SJSA1 (cell line): ENCODE measurements around the gene MIPOL1. TPM values are rescaled to one million over a fixed set of nuclear protein-coding genes. Genes with fewer than 3 reads are reported as not detected.
A peak's percentile ranks its signal among the peaks of the same experiment; 100 is the strongest.

ENCODE experiments used
- DNase-seq, 2 experiments: peaks; one replicate each; pipeline ENCODE4 v3.0.0-alpha.2; 2015 to 2020; ENCODE audit warnings: low spot score in 2 of 2, low read depth in 1 of 2
- H3K27ac ChIP-seq: fragments of 250-450 bp; sonication (Bioruptor Pico); 2 replicates; pipeline ENCODE4 v1.5.1; 2020; ENCODE audit warnings: mild to moderate bottlenecking, moderate library complexity
- H3K27me3 ChIP-seq: fragments of 250-450 bp; sonication (Bioruptor Pico); replicated peaks from 2 replicates; pipeline ENCODE4 v1.5.1; 2020; ENCODE audit warnings: mild to moderate bottlenecking, moderate library complexity
- H3K36me3 ChIP-seq: fragments of 250-450 bp; sonication (Bioruptor Pico); 2 replicates; pipeline ENCODE4 v1.5.1; 2020; ENCODE audit warnings: mild to moderate bottlenecking
- H3K4me1 ChIP-seq: fragments of 250-450 bp; sonication (Bioruptor Pico); replicated peaks from 2 replicates; pipeline ENCODE4 v1.6.1; 2021; ENCODE audit warnings: mild to moderate bottlenecking
- H3K4me3 ChIP-seq: fragments of 250-450 bp; sonication (Bioruptor Pico); 2 replicates; pipeline ENCODE4 v1.5.1; 2020; ENCODE audit warnings: mild to moderate bottlenecking
- H3K9me3 ChIP-seq: fragments of 250-450 bp; sonication (Bioruptor Pico); replicated peaks from 2 replicates; pipeline ENCODE4 v1.5.1; 2020; ENCODE audit warnings: mild to moderate bottlenecking
- total RNA-seq: library from RNA; depleted of rRNA; stranded (reverse); fragments of >200 nt; shearing (Covaris generic); gene quantifications from 2 replicates; pipeline ENCODE4 v1.2.3, GENCODE V29; 2014

The MIPOL1 gene
- total RNA-seq, 1 experiment from 2014 or later = 9.7 TPM

DNA sequence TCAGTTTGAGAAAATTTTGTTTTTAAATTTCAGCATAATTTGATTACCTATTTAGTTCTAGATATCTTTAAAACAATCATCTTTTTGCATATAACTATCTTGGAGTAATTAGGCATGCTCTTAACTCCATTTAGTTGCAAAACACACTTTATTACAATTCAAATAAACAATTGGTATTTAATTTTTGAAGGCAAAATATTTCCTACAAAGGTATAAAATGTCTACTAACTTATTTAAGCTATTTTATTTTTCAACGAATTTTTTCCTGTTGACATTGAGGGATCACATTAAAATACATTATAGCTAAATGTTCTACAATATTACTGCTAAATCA, 389.0 kb downstream of the MIPOL1 start:
- Histone ChIP-seq H3K27ac (no peak overlapping the region), H3K36me3 (no peaks in the 10 kb centered on the region), H3K4me3 (no peak overlapping the region), H3K4me1 (peaks cover 10% of the 10 kb centered on the region; the same call in 1 of the 2 replicates), H3K27me3 (0 out of 2 replicates have a peak, but pooled peaks cover 2% of the 10 kb centered on the region), H3K9me3 (no peaks in the 10 kb centered on the region)
- no peak for DNase-seq

- peaks cover 10% of the 10 kb centered on the region; the same call in 1 of the 2 replicates for H3K4me1 ChIP-seq
- no peaks in the 10 kb centered on the region for H3K36me3 ChIP-seq
- H3K9me3 ChIP-seq = no peaks in the 10 kb centered on the region
- no peak for DNase-seq
- no peak overlapping the region for H3K27ac ChIP-seq
- no peak overlapping the region for H3K4me3 ChIP-seq
- H3K27me3 ChIP-seq = 0 out of 2 replicates have a peak, but pooled peaks cover 2% of the 10 kb centered on the region
Measured at GRCh38 chr14:37587131-37587803, 389.5 kb downstream of the MIPOL1 start.

- H3K27ac ChIP-seq = no peak overlapping the region
- no peaks in the 10 kb centered on the region for H3K36me3 ChIP-seq
- H3K9me3 ChIP-seq = no peaks in the 10 kb centered on the region
- no peak overlapping the region for H3K4me3 ChIP-seq
- H3K27me3 ChIP-seq = 0 out of 2 replicates have a peak, but pooled peaks cover 2% of the 10 kb centered on the region
- DNase-seq = no peak
- H3K4me1 ChIP-seq = peaks cover 5% of the 10 kb centered on the region; the same call in 1 of the 2 replicates
Measured at GRCh38 chr14:37587881-37588666, 390.3 kb downstream of the MIPOL1 start.

DNA sequence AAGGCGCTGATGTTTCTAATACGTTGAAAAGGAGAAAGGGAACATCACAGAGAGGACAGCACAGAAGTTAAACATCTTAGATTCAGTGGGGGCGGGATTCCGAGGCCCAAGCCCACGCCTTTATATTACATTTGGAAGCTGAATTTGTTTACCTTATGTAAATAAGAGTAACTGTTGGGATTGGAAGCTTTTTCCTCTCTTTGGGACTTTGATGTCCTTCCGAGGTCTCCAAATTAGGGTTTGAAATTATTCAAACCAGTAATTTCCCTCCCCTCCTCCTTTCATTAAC, 390.9 kb downstream of the MIPOL1 start:
- DNase-seq = no peak
- no peaks in the 10 kb centered on the region for H3K36me3 ChIP-seq
- no peaks in the 10 kb centered on the region; the same call in 1 of the 2 replicates for H3K4me1 ChIP-seq
- H3K4me3 ChIP-seq = no peak overlapping the region
- H3K9me3 ChIP-seq = no peaks in the 10 kb centered on the region
- 0 out of 2 replicates have a peak, but pooled peaks cover 2% of the 10 kb centered on the region for H3K27me3 ChIP-seq
- no peak overlapping the region for H3K27ac ChIP-seq

DNA sequence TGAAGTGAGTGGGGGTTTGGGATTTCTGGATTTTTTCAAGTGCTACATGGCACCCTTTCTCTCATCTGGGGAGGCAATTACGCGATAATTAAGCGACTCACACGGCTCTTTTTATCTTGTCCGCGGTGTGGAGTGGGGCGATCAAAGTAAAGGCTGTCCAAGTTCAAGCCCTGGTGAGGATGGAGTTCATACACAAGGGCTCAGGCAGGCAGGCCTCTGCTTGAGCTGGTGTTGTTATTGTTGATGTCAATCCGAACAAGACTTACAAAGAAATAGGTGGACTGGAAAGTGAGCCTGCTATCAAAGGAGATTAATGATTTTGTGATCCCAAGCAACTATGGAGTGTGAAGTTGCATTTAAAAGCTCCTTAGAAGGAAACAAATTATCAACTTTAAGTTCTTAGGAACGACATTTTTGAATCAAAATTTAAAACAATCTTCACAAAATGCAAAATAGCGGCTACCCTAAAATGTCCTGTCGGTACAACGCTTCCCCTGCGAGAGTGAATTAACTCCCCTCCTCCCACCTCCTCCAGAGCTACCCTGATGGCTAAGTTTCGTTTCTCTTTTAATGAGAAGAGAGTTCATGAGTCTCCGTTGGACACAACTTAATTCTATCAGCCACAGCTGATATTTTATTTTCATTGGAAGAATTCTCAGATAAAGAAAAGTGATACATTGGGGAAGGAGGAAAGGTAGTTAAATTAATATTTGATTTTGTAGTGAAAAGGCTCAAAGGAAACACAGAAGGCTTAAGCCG, 391.4 kb downstream of the MIPOL1 start:
- no peak for DNase-seq
- Histone ChIP-seq H3K27me3 (0 out of 2 replicates have a peak, but pooled peaks cover 2% of the 10 kb centered on the region), H3K9me3 (no peaks in the 10 kb centered on the region), H3K4me1 (no peaks in the 10 kb centered on the region), H3K4me3 (no peak overlapping the region), H3K36me3 (no peaks in the 10 kb centered on the region), H3K27ac (no peak overlapping the region)

- Histone ChIP-seq H3K4me3 (no peak overlapping the region), H3K4me1 (peaks cover 3% of the 10 kb centered on the region; the same call in 1 of the 2 replicates), H3K27me3 (0 out of 2 replicates have a peak, but pooled peaks cover 2% of the 10 kb centered on the region), H3K27ac (no peak overlapping the region), H3K9me3 (no peaks in the 10 kb centered on the region), H3K36me3 (no peaks in the 10 kb centered on the region)
- no peak for DNase-seq
Measured at GRCh38 chr14:37589715-37590427, 392.1 kb downstream of the MIPOL1 start.

- peaks cover 3% of the 10 kb centered on the region; the same call in 1 of the 2 replicates for H3K4me1 ChIP-seq
- no peaks in the 10 kb centered on the region for H3K9me3 ChIP-seq
- 0 out of 2 replicates have a peak, but pooled peaks cover 2% of the 10 kb centered on the region for H3K27me3 ChIP-seq
- no peaks in the 10 kb centered on the region for H3K36me3 ChIP-seq
- H3K27ac ChIP-seq = no peak overlapping the region
- no peak overlapping the region for H3K4me3 ChIP-seq
- DNase-seq = no peak
Measured at GRCh38 chr14:37590428-37591139, 392.8 kb downstream of the MIPOL1 start.

DNA sequence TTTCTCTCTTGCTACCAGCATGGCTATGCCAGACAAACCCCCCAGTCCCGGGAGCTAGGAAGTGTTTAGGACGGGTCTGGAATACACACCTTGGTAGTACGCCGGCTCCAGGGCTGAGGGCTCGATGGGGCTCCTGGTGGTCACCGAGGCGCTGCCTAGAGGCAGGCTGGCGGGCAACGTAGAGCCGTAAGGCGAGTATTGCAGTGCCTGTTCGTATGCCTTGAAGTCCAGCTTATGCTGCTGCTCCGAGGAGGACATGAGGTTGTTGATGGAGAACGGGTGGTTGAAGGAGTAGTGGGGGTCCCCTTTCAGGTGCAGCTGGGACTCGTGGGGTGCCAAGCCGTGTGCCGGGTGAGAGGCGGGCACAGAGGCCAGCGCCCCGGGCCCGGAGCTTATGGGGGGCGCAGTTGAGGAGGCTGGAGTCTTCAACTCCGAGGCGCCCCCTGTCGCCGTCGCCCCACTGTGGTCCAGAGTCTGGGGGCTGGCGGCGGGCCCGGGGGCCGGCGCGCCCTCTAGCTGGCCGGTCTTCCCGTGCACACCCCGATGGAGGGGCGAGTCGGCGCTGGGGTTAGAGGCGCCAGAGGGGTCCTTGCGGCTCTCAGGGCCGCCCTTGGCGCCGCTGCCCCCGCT, 393.7 kb downstream of the MIPOL1 start:
- Histone ChIP-seq H3K9me3 (no peaks in the 10 kb centered on the region), H3K4me1 (peaks cover 3% of the 10 kb centered on the region; the same call in 1 of the 2 replicates), H3K27me3 (peaks cover 6% of the 10 kb centered on the region; the same call in 1 of the 2 replicates), H3K4me3 (no peak overlapping the region), H3K36me3 (no peaks in the 10 kb centered on the region), H3K27ac (no peak overlapping the region)
- no peak for DNase-seq

DNA sequence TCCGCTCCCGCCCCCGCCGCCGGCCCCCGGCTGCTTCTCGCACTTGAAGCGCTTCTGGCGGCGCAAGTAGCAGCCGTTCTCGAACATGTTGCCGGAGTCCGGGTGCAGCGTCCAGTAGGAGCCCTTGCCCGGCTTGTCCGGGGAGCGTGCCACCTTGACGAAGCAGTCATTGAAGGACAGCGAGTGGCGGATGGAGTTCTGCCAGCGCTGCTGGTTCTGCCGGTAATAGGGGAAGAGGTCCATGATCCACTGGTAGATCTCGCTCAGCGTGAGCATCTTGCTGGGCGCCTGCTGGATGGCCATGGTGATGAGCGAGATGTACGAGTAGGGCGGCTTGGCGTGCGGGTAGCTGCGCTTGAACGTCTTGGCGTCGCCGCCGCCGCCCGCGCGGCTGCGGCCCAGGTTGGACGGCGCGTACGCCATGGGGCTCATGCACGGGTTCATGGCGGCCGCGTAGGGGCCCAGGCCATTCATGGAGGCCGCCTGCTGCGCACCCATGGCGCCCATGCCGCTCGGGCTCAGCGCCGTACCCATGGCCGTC, 394.3 kb downstream of the MIPOL1 start:
- no peaks in the 10 kb centered on the region for H3K9me3 ChIP-seq
- no peak overlapping the region for H3K4me3 ChIP-seq
- peaks cover 7% of the 10 kb centered on the region; the same call in 1 of the 2 replicates for H3K27me3 ChIP-seq
- H3K27ac ChIP-seq = no peak overlapping the region
- peaks cover 3% of the 10 kb centered on the region; the same call in 1 of the 2 replicates for H3K4me1 ChIP-seq
- no peaks in the 10 kb centered on the region for H3K36me3 ChIP-seq
- DNase-seq = no peak

GRCh38 chr14:37592482-37593408, 395.0 kb downstream of the MIPOL1 start:
- H3K36me3 ChIP-seq = no peaks in the 10 kb centered on the region
- peaks cover 7% of the 10 kb centered on the region; the same call in 1 of the 2 replicates for H3K27me3 ChIP-seq
- H3K4me3 ChIP-seq = no peak overlapping the region
- H3K9me3 ChIP-seq = no peaks in the 10 kb centered on the region
- H3K27ac ChIP-seq = no peak overlapping the region
- peaks cover 3% of the 10 kb centered on the region; the same call in 1 of the 2 replicates for H3K4me1 ChIP-seq
- no peak for DNase-seq

- Histone ChIP-seq H3K27me3 (peaks cover 7% of the 10 kb centered on the region; the same call in 1 of the 2 replicates), H3K9me3 (no peaks in the 10 kb centered on the region), H3K4me3 (peak overlapping the region; percentile 52), H3K36me3 (no peaks in the 10 kb centered on the region), H3K4me1 (peaks cover 3% of the 10 kb centered on the region; the same call in 1 of the 2 replicates), H3K27ac (no peak overlapping the region)
- no peak for DNase-seq
Measured at GRCh38 chr14:37593511-37594237, 395.9 kb downstream of the MIPOL1 start.
